Neural cell (in vitro differentiated cells): ENCODE results near the gene ESPN. TPM values are rescaled to one million over a fixed set of nuclear protein-coding genes. Genes with fewer than 3 reads are reported as not detected.

Source experiments
- H2AFZ ChIP-seq: fragments of 200-600, 300-800 bp; sonication (generic), shearing (Covaris generic); 2 replicates; pipeline ENCODE4 v1.6.0; 2014; ENCODE audit warnings: low read depth, mild to moderate bottlenecking, antibody characterized with exemption, low read length, moderate library complexity
- H3F3A ChIP-seq: fragments of 200-600 bp; shearing (Covaris generic); 2 replicates; pipeline ENCODE4 v1.6.1; 2016; ENCODE audit warnings: mild to moderate bottlenecking, moderate library complexity, mixed read lengths, antibody characterized with exemption, low read length; ENCODE audit not compliant: insufficient read depth, poor library complexity, severe bottlenecking
- H3K27ac ChIP-seq: fragments of 200-600, 300-800 bp; sonication (generic), shearing (Covaris generic); 2 replicates; pipeline ENCODE4 v1.5.1; 2014; ENCODE audit warnings: mild to moderate bottlenecking, low read length, moderate library complexity
- H3K27me3 ChIP-seq: fragments of 300-800, 200-600 bp; sonication (generic), shearing (Covaris generic); 2 replicates; pipeline ENCODE4 v1.6.0; 2014; ENCODE audit warnings: mild to moderate bottlenecking, low read depth, low read length, moderate library complexity; ENCODE audit not compliant: insufficient read depth
- H3K36me3 ChIP-seq: fragments of 300-800, 200-600 bp; sonication (generic), shearing (Covaris generic); 2 replicates; pipeline ENCODE4 v1.5.1; 2014; ENCODE audit warnings: mild to moderate bottlenecking, antibody characterized with exemption, low read length, moderate library complexity; ENCODE audit not compliant: insufficient read depth
- H3K4me2 ChIP-seq: fragments of 300-800, 200-600 bp; sonication (generic), shearing (Covaris generic); 2 replicates; pipeline ENCODE4 v1.6.0; 2014; ENCODE audit warnings: mild to moderate bottlenecking, low read length
- H3K4me3 ChIP-seq: fragments of 300-800, 200-600 bp; sonication (generic), shearing (Covaris generic); 2 replicates; pipeline ENCODE4 v1.5.1; 2014; ENCODE audit warnings: mild to moderate bottlenecking, low read length, moderate library complexity
- H3K79me2 ChIP-seq: fragments of 200-600 bp; shearing (Covaris generic); replicated peaks from 2 replicates; pipeline ENCODE4 v1.6.0; 2014; ENCODE audit warnings: mild to moderate bottlenecking, low read length, moderate library complexity; ENCODE audit not compliant: insufficient read depth
- H3K9ac ChIP-seq: fragments of 300-800, 200-600 bp; sonication (generic), shearing (Covaris generic); 2 replicates; pipeline ENCODE4 v1.6.1; 2016; ENCODE audit warnings: mild to moderate bottlenecking, low read length, mixed read lengths
- H3K9me2 ChIP-seq: fragments of 200-600 bp; shearing (Covaris generic); 2 replicates; pipeline ENCODE4 v1.6.1; 2016; ENCODE audit warnings: mild to moderate bottlenecking, low read length, mixed read lengths; ENCODE audit not compliant: insufficient read depth
- H3K9me3 ChIP-seq: fragments of 200-600, 300-800 bp; sonication (generic), shearing (Covaris generic); 2 replicates; pipeline ENCODE4 v1.6.1; 2016; ENCODE audit warnings: mild to moderate bottlenecking, mixed run types, low read length, moderate library complexity, mixed read lengths
- H4K20me1 ChIP-seq: fragments of 200-600 bp; shearing (Covaris generic); 2 replicates; pipeline ENCODE4 v1.6.1; 2016; ENCODE audit warnings: mild to moderate bottlenecking, mixed run types; ENCODE audit not compliant: insufficient read depth
- EP300 ChIP-seq: fragments of 450-650 bp; conservative IDR thresholded peaks from 2 replicates; pipeline ENCODE4 v1.6.1; 2014; ENCODE audit warnings: antibody characterized with exemption, mild to moderate bottlenecking, moderate library complexity; ENCODE audit not compliant: poor library complexity, severe bottlenecking
- EZH2 ChIP-seq: fragments of 200-600, 300-800 bp; shearing (Covaris generic), sonication (generic); IDR thresholded peaks from 2 replicates; pipeline ENCODE4 v1.6.1; 2014; ENCODE audit warnings: antibody characterized with exemption, low read length, borderline replicate concordance, mild to moderate bottlenecking; ENCODE audit not compliant: insufficient read depth, poor library complexity, severe bottlenecking
- MXI1 ChIP-seq: fragments of 450-650 bp; conservative IDR thresholded peaks from 2 replicates; pipeline ENCODE4 v1.6.1; 2014; ENCODE audit warnings: antibody characterized with exemption, mild to moderate bottlenecking; ENCODE audit not compliant: poor library complexity, severe bottlenecking
- POLR2AphosphoS5 ChIP-seq: IDR thresholded peaks from 2 replicates; pipeline ENCODE4 v1.6.1; 2012
- RAD21 ChIP-seq: fragments of 450-650 bp; conservative IDR thresholded peaks from 2 replicates; pipeline ENCODE4 v1.6.1; 2014; ENCODE audit warnings: antibody characterized with exemption, mild to moderate bottlenecking, moderate library complexity
- REST ChIP-seq: IDR thresholded peaks from 2 replicates; pipeline ENCODE4 v1.6.1; 2012; ENCODE audit warnings: borderline replicate concordance
- TAF1 ChIP-seq: IDR thresholded peaks from 2 replicates; pipeline ENCODE4 v1.6.1; 2012; ENCODE audit warnings: low read depth
- polyA plus RNA-seq: library from polyadenylated mRNA; depleted of rRNA; stranded (reverse); fragments of >200 nt; gene quantifications from 2 replicates; pipeline ENCODE4 v1.2.3, GENCODE V29; 2014
- TF ChIP-seq, protein P1 (sequence below): fragments of 450-650 bp; IDR thresholded peaks from 2 replicates; pipeline ENCODE4 v1.5.1; 2014; ENCODE audit warnings: antibody characterized with exemption, mild to moderate bottlenecking, moderate library complexity; ENCODE audit not compliant: poor library complexity, severe bottlenecking

Gene ESPN
- polyA plus RNA-seq, 1 donor from 2014 or later = not detected

GRCh38 chr1:6507461-6507911 lies 82.9 kb downstream of the ESPN start:
- H3K36me3 ChIP-seq = no peaks in the 10 kb centered on the region
- no peak overlapping the region for H3K9ac ChIP-seq
- no peaks in the 10 kb centered on the region for H4K20me1 ChIP-seq
- no peaks in the 10 kb centered on the region for H3F3A ChIP-seq
- no peaks in the 10 kb centered on the region for H3K9me3 ChIP-seq
- no peak overlapping the region for H3K27ac ChIP-seq
- H3K9me2 ChIP-seq = no peaks in the 10 kb centered on the region
- no peak overlapping the region for H3K4me3 ChIP-seq
- H3K27me3 ChIP-seq = no peaks in the 10 kb centered on the region
- H3K79me2 ChIP-seq = no peaks in the 10 kb centered on the region
- no peak overlapping the region for H2AFZ ChIP-seq
- TF ChIP-seq MXI1 (no peak), RAD21 (no peak), EZH2 (no peak), POLR2AphosphoS5 (no peak)
- TF ChIP-seq, protein P1, sequence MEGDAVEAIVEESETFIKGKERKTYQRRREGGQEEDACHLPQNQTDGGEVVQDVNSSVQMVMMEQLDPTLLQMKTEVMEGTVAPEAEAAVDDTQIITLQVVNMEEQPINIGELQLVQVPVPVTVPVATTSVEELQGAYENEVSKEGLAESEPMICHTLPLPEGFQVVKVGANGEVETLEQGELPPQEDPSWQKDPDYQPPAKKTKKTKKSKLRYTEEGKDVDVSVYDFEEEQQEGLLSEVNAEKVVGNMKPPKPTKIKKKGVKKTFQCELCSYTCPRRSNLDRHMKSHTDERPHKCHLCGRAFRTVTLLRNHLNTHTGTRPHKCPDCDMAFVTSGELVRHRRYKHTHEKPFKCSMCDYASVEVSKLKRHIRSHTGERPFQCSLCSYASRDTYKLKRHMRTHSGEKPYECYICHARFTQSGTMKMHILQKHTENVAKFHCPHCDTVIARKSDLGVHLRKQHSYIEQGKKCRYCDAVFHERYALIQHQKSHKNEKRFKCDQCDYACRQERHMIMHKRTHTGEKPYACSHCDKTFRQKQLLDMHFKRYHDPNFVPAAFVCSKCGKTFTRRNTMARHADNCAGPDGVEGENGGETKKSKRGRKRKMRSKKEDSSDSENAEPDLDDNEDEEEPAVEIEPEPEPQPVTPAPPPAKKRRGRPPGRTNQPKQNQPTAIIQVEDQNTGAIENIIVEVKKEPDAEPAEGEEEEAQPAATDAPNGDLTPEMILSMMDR = no peak
- no peak overlapping the region for H3K4me2 ChIP-seq

DNA sequence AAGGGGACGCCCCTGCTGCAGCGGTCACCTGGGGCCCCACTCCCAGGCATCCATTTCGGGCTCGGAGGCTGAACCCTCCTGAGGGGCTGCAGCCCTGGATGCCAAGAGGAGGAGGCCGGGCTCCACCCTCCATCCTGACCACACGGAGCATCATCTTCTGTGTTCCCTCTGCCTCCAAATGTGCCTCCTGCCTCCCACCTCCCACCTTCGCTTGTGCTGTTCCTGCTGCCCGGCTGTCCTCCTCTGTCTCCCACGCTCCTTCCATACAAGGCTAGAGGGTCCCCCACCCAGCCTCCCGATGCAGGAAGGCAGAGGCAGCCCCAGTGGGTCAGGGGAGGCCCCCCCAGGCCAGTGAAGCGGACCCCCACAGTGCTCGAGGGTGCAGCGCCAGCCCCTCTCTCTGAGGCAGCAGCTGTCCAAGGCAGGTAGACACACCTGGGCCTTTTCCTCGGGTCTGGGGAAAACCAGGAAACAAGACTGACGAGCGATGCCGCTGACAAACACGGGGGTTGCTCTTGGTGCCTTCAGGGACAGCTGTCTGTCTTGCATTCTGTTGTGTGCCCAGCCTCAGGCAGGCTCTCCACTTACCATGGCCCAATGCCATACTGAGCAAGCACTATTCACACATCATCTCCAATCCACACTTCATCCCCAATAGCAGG lies 83.7 kb downstream of the ESPN start:
- Histone ChIP-seq H3K9me3 (no peaks in the 10 kb centered on the region), H3K27ac (no peak overlapping the region), H3K9me2 (no peaks in the 10 kb centered on the region), H3K4me2 (no peak overlapping the region), H3K79me2 (no peaks in the 10 kb centered on the region), H3K27me3 (no peaks in the 10 kb centered on the region), H3F3A (no peaks in the 10 kb centered on the region), H3K9ac (no peak overlapping the region), H2AFZ (no peak overlapping the region), H4K20me1 (no peaks in the 10 kb centered on the region), H3K4me3 (no peak overlapping the region), H3K36me3 (no peaks in the 10 kb centered on the region)
- TF ChIP-seq TAF1 (no peak), REST (no peak), POLR2AphosphoS5 (no peak)

- Histone ChIP-seq H3K9ac (no peak overlapping the region), H4K20me1 (no peaks in the 10 kb centered on the region), H3K79me2 (no peaks in the 10 kb centered on the region), H3K4me3 (no peak overlapping the region), H3K4me2 (no peak overlapping the region), H3K27ac (no peak overlapping the region), H3K27me3 (no peaks in the 10 kb centered on the region), H3K36me3 (no peaks in the 10 kb centered on the region), H3F3A (no peaks in the 10 kb centered on the region), H2AFZ (no peak overlapping the region), H3K9me3 (no peaks in the 10 kb centered on the region), H3K9me2 (no peaks in the 10 kb centered on the region)
- TF ChIP-seq EP300 (no peak), POLR2AphosphoS5 (no peak), REST (no peak), TAF1 (no peak), EZH2 (no peak)
- TF ChIP-seq, protein P1 = no peak
These were observed 84.2 kb downstream of the ESPN start for GRCh38 chr1:6508816-6509189.
